ENCODE results near the gene TUBB2B.

The TUBB2B gene

DNA sequence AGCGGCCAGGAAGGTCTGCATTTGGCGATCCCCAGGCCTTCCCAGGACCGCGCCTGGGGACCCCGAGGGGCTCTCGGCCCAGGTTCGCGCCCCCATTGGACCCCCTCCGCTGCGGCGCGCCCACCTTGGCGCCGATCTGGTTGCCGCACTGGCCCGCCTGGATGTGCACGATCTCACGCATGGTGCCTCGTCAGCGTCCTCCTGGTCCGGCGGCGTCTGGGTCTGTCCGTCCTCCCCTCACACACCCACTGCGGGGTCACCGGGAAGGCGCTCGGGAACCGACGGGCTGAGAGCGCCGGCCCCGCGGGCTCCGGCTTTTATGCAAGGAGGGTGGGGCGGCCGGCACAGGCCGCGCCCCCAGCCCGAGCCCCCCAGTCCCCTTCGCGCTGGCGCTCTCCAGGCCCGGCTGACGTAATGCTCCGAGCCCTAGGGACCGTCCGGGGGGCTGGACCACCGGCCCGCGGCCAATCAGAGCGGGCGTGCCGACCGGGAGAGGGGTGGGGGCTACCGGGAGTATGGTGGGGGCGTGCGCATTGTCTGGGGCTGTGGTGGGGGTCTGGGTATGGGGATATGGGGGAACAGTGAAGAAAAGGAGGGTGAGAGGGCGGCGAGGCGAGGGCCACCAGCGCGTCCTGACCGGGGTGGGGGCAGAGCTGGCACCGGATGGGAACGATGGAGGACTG is at the start of gene TUBB2B:
Gene TUBB2B, minus strand, starts transcription at position 291 of the 683 bp plus-strand sequence. Its CDS starts 110 bp downstream, at position 181.
- DNase-seq = no peak

DNA sequence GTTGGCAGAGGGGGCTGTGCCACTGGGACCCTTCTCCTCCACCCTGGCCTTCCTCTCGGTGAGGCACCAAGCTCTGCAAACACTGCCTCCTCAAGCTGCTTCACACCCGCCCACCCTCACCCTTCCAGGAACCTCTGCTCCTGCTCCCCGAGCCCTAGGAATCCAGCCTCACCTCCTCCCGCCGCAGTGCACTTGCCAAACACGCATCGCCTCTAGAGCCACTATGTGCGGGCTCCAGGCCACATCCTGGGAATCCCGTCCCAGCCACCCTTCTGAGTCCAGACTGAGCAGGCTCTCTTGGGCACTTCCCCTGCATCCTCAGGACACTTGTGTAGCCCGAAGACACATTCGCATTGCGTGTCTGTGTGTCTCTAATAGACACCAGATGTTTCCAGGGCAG is 49.8 kb upstream of the TUBB2B start:
- DNase-seq = no peak

DNA sequence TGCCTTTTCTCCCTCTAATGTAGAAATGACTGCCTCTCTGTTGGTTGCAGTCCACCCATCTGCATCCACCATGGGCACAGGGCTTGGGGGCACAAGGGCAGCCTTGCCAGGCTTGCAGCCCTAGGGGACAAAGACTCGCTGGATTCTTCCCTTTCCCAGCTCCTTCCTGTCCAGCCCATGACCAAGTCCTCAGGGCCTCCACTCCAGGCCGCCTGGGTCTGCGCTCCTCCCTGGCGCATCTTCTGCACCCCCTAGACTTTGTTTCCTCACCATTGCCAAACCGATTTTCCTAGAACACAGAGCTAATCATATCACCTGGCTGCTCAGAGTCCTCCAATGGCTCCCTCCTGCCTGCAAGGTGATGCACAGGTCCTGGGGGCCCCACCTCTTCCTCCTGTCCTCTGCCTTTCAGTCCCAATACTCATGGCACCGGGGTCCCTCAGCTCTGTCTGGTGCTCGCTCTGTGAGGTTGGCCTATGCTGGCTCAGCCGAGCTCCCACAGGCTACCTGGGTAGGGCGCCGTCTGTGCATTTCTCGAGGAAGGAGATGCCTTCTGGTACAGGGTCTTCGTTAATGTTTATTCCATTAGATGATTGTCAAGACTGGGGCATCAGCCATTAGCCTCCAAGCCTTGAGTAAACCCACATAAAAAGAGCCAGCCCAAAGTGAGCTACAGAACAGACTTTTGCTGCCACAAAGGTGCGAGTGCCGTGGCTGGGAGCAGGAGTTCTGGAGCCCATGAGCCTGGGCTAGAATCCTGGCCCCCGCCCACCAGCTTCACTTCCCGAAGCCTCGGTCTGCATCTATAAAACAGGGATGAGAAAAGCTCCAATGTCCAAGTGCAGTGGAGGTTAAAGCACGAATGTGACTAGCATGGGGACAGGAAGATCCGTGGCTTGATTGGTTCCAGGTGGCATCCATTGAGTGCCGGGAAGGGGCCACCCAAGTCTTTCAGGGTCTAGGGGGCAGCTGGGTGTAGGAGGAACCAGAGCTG is 49.0 kb upstream of the TUBB2B start:
- DNase-seq = no peak

DNA sequence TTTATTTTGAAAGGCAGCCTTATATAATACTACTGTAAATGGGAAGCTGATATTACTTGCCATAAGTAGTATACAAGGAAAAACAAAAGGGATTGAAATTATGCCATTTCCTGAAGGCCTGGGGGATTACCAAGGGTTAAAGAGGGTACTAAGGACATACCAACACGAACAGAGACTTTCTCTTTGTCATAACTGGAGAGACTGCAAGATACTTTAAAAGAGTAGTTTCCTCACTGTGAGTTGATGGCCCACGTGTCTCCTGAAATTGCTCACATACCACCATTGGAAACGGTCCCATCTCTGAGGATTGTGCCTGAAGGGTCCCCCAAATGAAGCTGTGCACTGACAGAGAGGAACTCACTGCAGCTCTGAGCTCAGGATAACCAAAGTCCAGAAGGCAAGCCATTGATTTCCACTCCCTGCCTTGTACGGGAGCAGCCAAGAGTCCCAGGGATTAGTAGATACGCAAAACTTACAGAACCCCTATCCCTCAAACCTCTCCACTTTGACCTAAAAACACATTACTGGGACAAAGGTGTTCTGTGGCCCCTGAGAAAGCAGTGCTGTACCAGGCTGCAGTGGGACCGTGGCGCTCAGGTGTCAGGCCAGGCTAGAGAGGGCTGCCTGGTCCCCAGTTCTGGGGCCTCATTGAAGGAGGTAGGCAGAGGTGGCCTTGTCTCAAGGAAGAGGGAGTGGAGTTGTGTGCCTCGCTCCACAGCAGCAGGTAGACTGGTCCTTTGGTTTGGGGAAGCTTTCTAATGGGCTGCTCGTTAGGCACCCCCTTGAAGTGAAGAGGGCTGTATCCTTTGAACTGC is 46.5 kb upstream of the TUBB2B start:
- DNase-seq = no peak

DNA sequence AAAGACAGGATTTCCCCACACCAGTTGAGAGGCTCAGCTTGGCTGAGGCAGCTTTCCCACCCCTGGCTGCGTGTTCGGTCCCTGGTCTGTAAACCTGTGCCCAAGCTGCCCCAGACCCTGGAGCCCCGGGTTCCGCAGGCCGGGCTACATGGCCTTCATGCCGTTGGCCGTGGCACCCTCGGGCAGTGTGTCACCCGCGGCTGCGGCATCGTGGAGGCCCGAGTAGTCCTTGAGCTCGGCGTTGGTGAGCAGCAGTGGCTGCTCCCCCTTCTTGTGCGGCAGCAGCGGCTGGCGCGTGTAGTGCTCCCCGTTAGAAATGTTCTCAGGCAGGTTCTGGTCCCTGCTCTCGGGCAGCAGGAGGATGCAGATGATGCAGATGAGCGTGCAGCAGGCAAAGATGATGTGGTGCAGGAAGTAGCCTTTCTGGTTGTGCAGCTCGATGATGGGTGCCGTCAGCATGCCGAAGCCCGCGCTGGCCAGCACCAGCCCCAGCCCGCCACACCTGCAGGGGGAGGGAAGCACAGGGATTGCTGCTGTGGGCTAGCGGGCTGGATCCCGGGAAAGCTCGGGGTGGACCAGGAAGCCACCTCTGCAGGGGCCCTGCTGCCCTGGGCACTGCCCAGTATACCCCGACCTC is 45.6 kb upstream of the TUBB2B start:
- DNase-seq = no peak

DNA sequence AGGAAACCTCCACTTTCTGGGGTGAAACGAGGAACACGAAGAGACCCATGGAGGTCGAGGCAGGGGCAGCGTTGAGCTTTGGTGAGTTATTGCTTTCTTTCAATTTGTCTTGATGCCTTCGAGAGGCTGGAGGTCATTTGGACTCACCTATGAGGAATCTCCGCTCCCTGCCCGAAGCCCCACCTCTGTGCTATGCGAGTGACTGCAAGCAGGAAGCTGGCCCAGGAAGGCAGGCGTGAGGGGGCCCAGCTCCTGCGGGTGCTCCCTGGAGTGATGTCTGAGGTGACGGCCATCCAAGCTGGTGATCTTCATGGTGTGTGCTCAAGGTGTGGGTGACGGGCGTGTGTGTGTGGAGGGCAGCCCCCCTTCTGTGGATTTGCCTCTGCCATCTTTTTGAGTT is 44.3 kb upstream of the TUBB2B start:
- DNase-seq = no peak

DNA sequence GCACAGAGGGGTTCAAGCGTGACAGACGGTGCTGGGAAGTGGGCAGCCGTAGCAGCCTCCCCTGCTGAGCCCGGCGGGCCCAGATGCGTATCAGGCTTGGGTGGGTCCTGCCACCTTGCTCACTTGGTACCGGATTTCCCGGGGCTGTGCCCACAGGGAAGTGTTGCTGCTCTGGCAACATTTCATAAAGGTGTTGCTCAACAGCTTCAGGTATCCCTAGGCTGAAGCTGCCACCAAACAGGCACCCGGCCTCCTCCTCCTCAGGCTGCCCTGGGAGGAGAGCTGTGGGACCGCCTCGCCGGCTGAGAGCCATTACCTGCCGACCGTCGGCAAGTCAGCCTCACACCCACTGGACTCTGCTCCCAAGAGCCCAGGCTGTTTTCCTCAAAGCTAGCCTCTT is 42.8 kb upstream of the TUBB2B start:
- no peak for DNase-seq

DNA sequence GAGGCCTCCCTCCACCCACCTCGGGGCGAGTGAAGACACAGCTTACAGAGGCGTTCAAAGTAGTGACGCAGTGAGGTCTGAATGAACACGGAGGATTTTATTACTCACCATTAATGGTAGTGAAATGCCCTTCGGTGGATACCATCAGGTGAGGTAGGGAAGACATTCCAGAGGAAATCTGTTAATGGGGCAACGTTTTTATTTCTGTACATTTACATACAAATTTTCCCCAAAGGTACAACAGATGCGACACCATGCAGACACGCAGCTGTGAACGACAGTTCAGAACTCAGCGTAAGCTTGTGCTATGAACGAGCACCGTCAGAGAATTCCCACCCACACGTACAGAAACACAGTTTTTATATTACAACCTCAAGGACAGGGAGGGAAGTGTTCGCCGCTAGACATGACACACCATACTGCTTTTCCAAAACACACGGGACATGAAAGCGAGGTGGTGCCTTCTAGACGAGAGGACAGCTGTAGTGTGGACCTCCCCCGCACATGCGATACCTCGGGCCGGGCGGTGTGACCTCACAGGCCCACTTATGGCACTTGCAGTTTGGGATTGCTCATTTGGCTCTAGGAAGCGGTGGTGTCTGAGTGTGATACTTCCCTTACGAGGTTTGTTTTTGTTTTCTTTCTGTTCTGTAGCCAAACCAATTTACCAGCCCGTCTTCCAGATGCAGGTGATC is 42.0 kb upstream of the TUBB2B start:
- no peak for DNase-seq

DNA sequence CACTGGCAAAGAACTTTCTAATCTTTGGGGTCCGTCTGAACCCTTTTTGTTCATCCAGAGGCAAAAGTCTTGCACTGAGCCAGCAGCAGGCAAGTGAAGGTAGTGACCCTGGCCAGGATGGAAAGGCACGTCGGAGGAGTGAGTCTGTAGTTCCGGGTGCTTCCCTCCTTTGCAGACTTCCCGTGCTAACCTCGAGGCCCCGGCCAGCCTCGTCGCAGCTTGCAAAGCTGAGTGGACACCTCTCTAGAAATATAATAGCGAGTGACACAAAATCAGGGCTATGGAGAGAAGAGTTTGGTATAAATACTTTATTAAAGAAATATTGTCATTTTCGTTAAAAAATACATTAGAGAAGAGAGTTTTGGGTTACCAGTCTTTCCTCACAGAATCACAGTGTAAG is 41.2 kb upstream of the TUBB2B start:
- DNase-seq = no peak

DNA sequence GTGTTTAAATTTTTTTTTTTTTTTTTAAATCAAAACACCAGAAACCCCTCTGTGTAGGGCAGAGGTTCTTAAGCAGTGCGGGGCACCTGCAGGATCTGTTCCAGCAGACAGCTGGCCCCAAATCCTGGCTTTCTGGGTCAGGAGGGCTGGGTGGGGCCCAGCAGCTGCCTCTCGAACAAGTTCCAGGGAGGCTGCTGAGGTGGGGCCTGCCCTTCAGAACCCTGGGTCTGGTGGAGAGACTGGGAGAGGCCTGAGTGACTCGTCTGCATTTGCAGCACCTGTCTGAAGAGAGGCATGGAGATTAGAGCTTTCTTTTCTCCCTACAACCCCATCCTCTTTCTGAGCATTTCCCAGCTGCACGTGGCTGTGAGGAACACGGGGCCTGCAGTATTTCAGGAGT is 39.7 kb upstream of the TUBB2B start:
- no peak for DNase-seq

DNA sequence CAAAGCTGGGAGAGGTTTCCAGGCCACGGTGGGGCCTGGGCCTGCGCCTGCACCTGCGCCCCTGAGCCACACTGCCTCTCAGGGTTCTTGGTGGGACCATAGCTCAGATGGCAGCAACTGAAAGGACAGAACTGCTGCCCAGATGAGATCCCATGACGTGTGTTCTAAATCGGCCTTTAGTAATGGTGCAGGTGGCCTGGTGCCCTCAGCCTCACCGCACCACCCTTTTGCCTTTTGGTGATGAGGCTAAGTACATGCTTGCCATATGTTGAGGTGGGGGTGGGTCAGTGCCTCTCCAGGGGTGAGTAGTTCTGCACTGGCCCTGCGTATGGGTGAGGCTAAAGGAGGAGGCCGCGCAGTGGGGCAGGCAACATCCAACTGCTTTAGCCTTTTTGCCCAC is 38.7 kb upstream of the TUBB2B start:
- DNase-seq = no peak

DNA sequence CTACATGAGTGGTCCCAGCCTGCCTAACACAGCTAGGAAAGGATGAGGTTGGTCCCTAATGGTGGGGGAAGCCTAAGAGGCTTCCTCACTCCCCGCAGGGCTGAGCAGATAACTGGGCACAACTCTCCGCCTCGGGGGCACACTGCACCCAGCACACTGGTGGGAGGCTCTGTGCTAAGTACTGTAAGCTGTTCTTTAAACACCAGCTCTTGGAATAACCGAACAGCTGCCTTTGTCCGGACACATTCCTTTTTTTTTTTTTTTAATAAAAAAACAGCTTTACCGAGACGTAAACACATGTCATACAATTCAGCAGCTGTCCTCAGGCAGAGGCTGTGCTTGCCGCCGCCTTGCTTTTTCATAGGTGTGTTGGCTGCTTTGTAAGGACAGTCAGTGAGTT is 38.2 kb upstream of the TUBB2B start:
- DNase-seq = no peak

DNA sequence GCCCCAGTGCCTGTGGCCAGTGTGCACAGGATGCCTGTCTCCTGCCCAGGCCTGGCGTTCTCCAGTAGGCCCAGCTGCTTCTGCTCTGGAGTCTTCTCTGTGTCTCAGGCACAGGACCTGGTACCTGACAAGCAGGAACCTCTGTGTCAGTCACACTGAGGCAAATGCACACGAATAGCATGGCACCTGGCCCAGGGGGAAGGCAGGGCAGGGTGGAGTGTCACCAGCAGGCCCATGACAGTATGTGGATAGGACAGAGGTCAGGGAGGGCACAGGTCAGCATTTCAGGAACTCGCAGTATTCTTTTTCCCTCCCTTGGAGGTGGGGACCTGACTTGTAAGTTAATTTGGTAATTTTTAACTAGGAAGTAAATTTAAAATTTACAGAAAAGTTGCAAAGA is 36.9 kb upstream of the TUBB2B start:
- no peak for DNase-seq

DNA sequence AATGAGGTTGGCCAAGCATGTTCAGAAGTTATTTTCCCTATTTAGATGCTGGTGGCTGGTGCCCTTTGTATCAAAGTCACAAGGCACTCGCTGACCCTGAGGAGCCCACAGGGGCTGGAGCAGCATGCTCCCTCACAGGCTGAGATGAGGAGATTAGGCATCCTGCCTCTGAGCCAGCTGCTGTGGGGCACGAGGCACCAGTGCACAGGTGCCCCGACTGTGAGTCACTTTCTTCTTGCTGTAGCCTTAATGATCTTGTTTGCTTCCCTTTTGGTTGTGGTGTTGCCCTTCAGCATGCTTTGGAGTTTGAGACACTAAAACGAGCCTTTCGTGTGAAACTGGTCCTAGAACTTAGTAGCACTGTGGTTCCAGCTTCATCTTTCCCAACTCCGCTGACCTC is 35.6 kb upstream of the TUBB2B start:
- no peak for DNase-seq

DNA sequence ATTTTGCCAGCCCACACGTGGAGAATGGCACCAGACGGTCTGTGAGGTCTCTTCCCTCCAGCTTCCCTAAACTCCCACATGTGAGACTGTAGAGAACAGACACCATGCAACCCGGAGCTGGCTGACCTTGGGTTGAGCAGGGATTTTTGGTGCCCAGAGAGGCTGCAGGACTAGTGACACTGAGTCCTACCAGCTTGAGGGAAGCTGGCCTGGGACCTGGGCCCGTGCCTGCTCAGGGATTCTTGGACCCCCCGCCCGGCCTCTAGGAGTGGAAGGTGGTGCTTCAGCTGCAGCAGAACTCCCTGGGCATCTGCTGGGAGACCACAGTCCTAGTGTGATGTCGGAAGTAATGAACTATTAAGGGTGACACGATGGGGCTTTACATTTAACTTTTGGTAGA is 34.5 kb upstream of the TUBB2B start:
- DNase-seq = no peak

DNA sequence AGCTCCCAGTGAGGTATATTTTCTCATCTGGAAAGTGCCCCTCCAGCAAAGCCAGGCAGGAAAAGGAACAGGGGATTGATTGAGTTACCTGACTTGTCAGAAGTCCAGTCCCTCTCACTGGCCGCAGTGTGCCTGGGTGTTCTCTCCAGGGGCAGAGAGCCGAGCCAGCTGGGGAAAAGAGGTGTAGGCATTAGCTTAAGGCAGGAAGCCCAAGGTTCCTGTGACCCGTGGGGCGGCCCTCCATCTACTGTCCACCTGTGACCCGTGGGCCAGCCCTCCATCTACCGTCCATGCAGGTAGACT is 34.0 kb upstream of the TUBB2B start:
- no peak for DNase-seq

DNA sequence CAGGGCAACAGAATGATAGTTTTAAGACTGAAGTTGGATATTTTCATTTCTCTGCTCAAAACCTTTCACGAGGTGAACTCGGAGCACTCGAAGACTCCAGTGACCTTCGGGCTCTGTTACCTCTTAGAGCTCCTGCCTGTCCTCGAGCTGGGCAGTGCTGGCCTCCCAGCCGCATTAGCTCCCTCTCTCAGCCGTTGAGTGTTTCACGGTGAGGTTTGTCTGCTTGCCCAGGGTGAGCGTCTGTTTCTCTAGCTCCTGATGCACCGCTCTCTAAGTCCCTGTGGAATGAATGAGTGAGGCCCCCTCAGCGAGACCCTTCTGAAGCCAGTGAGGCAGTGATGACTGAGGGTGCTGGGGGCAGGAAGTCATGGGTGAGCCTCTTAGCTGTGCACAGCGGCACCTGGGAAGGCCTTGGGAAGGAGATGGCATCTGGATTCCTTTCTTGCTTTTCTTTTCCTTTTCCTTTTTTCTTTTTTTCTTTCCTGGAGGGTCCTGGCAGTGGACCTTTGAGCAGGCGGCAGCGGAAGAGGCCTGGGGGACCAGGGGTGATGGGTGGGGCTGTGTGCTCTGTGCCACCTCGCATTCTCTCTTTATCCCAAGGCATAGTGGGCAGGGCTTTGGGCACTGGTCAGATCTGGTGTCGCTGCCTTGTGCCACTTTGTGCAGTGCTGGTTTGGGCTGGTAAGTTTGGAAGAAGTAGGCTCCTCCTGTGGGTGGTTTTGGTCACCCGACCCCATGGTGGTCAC is 33.5 kb upstream of the TUBB2B start:
- DNase-seq = no peak

DNA sequence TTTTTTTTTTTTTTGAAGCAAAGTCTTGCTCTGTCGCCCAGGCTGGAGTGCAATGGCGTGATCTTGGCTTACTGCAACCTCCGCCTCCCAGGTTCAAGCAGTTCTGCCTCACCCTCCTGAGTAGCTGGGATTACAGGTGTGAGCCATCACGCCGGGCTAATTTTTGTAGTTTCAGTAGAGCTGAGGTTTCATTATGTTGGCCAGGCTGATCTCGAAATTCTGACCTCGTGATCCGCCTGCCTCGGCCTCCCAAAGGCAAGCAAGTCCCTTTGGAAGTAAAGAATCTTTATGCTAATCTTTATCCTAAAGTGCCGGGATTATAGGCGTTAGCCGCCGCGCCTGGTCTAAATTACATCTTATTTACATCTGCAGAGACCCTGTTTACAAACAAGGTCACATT is 32.8 kb upstream of the TUBB2B start:
- DNase-seq = no peak

DNA sequence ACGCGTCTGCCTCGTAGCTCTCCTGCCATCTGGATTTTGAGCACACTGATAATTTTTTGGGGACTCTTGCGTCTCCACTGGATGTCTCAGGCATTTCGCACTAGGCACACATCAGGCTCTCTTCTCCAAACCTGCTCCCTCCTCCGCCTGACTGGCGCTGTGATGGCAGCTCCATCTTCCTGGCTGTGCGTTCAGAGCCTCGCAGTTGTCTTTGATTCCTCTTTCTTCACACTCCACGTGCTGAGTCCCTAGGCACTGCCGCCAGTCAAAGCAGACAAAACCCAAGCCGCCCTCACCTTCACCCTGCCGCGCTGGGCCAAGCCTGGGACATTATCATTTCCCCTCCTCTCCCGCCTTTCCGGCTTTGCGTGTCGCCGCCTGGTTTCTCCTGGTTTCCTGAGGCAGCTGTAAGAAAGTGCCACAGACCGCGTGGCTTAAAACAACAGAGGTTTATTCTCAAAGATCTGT is 32.1 kb upstream of the TUBB2B start:
- DNase-seq = no peak

DNA sequence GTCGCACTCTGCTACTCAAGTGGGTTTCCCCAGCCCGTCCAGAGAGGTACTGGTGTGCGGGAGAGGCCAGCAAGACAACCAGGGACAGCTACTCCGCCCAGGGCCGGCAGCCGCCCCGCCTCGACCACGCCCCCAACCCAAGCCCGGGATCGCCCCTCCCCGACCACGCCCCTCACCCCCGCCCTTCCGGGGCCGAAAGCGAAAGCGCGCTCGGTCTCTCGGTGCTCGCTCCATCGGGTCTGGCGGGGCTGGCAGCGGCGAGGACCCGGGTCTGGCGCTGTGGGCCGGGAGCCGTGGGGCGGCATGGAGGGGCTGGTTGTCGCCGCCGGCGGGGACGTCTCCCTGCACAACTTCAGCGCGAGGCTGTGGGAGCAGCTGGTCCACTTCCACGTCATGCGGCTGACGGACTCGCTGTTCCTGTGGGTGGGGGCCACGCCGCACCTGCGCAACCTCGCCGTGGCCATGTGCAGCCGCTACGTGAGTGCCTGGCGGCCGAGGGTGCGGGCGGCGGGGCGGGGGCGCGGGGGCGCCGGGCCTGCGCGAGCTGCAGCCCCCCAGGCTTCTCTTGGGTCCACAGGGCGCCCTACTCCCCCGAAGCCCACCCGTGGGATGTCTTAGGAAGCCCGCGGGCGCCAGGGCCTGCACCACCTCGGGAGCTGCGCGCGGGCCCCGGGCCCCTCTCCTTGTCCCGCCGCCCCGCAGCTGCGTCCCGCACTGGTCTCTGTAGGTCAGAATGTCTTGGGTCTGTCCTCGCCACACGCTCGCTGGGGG is 31.5 kb upstream of the TUBB2B start, which contains the start of gene PSMG4:
Gene PSMG4, plus strand, starts transcription at position 228 of the 771 bp plus-strand sequence. Its CDS starts 76 bp downstream, at position 304.
- peak; percentile 75 for DNase-seq

DNA sequence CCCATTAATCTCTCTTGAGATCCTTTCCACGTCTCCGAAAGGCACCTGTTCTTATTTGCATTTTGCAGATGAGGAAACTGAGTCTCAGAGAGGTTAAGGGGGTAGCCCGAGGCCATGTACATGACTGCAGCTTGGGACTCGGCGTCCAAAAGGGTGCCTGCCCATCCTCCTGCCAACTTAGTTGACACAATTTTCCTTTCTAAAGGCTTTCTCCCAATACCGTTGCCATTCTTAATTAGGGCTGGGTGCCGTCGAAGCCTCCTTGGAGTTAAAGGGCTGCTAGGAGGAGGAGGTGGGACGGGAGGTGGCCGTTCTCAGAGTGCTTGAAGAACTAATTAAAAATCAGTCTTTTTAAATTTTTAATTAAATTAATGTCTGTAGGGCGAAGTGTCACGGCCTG is 30.7 kb upstream of the TUBB2B start:
- no peak for DNase-seq
